Memory B cell (primary cell): Measurements from ENCODE around the gene PI4KA.

Experiments
- ATAC-seq: fragments of 150-1000 bp; cut with Tn5 transposase; 2 replicates; pipeline ENCODE4 v1.10.0; 2021; ENCODE audit warnings: low read depth, mild to moderate bottlenecking, moderate library complexity
- DNase-seq, 2 donors: peaks; one replicate each; pipeline ENCODE4 v3.0.0; 2022; ENCODE audit warnings: low spot score in 2 of 2
- H3K27ac Mint-ChIP-seq: one replicate; pipeline ENCODE4 v1.8.0; 2022; ENCODE audit warnings: mild to moderate bottlenecking, moderate library complexity, mixed read lengths
- H3K27me3 Mint-ChIP-seq: one replicate; pipeline ENCODE4 v1.8.0; 2022; ENCODE audit warnings: mixed read lengths
- H3K36me3 Mint-ChIP-seq: one replicate; pipeline ENCODE4 v1.8.0; 2022; ENCODE audit warnings: mild to moderate bottlenecking, mixed read lengths
- H3K4me1 Mint-ChIP-seq: one replicate; pipeline ENCODE4 v1.8.0; 2022; ENCODE audit warnings: mixed read lengths
- H3K4me3 Mint-ChIP-seq: one replicate; pipeline ENCODE4 v1.8.0; 2022; ENCODE audit warnings: mild to moderate bottlenecking, moderate library complexity, mixed read lengths
- H3K9me3 Mint-ChIP-seq: one replicate; pipeline ENCODE4 v1.8.0; 2022; ENCODE audit warnings: mixed read lengths

The PI4KA gene

DNA sequence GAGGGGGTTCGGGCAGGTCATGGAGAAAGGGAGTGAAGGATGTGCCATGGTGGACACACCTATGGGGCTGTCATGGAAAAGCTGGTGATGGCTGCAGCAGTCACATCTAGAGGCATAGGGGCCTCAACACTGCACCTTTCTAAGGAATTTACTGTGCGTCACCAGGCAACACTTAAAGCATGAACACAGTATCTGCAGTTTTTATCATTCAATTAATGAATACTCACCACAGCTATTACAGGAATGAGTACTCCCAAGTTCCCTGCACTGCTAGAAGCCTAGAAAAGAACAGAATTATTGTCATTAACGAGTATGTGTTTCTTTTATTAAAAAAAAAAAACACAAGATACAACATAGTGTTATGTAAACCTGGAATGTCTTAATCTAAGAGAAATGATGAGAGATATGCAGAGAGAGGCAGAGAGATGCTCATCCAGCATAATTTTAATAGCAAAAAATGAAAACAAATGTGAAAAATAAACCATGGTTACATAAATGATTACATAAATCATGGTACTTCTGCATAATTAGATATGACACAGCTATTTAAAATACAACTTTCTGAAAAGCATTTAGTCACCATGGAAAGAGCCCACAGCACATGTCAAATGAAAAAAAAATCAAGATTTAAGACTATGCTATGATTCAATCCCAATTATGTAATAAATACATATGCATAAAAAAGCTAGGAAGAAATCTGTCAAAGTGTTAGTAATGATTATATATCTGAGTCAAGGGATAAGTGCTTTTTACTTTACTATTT, 65.5 kb downstream of the PI4KA start:
- Mint-ChIP-seq H3K27ac (peak overlapping the region; percentile 55), H3K27me3 (no peaks in the 10 kb centered on the region)
- DNase-seq = no peak

DNA sequence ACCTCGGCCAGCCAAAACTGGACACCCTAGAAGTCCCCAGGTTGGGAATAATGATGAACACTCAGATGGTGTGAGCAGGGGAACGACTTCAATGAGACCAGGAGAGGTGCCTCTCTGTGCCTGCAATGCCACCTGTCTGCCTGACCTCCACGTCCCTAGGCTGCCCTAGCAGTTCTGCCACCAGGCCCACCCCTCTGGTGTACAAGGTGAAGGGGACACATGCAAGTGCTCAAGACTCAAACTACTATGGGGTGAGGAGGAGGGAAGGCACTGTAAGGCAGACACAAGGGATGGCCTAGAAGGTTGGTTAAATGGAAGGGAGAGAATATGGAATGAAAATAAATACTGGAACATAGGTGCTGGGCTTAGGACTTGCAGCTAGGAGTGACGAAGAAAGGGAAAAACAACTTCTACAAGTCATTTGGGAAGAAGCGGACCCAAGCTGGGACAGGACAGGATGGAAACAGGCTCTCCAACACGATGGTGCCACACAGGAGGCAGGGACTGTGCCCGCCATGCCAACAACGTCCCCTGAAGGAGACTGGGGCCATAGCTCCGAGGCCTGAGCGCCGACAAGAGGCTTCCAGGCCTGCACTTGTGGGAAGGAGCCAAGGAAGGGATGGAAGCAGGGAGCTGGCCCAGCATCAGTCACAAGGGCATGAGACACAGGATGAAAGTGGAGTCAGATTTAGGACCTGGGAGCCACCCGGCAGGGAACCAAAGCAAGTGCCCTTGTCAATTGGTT, 66.2 kb downstream of the PI4KA start:
- H3K27ac Mint-ChIP-seq = no peak overlapping the region
- no peak overlapping the region for H3K4me3 Mint-ChIP-seq
- no peaks in the 10 kb centered on the region for H3K27me3 Mint-ChIP-seq
- no peaks in the 10 kb centered on the region for H3K4me1 Mint-ChIP-seq
- ATAC-seq (no peak), DNase-seq (no peak)
- no peaks in the 10 kb centered on the region for H3K9me3 Mint-ChIP-seq
- peaks cover 38% of the 10 kb centered on the region for H3K36me3 Mint-ChIP-seq

More for the DNA sequence above, 65.5 kb downstream of the PI4KA start:
- Mint-ChIP-seq H3K4me3 (no peak overlapping the region), H3K9me3 (no peaks in the 10 kb centered on the region), H3K36me3 (peaks cover 42% of the 10 kb centered on the region), H3K4me1 (no peaks in the 10 kb centered on the region)
- no peak for ATAC-seq

DNA sequence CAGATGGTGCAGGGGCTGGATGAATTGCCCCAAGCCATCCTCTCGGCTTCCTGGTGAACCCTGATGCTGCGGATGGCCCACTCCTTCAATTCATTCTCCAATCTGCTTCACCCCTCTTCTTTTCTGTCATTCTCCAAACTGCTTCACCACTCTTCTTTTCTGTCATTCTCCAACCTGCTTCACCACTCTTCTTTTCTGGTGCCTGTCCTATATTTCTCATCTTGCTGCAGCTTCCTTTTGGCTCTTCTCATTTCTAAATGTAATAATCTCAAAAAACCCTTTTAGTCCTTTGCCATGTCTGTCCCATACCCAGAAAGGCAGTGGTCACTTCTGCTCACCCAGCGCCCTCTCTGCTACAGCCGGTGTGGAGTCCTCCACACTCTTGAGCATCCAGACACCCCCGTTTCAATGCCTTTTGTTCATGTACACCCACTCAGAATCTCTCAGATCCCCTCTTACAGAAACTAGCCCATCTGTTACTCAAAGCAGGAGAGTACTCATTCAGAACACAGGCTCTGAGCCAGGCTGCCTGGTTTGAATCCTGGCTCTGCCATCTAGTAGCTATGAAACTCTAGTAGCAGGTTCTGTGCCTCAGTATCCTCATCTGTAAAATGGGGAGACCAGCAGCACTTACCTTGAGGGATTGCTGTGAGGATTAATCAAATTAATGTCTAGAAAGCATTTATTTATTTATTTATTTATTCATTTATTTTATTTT, 69.8 kb downstream of the PI4KA start:
- Mint-ChIP-seq H3K27me3 (no peaks in the 10 kb centered on the region), H3K4me3 (no peak overlapping the region), H3K27ac (peak overlapping the region; percentile 8), H3K9me3 (no peaks in the 10 kb centered on the region), H3K4me1 (peaks cover 6% of the 10 kb centered on the region), H3K36me3 (peaks cover 27% of the 10 kb centered on the region)
- no peak for DNase-seq
- no peak for ATAC-seq

DNA sequence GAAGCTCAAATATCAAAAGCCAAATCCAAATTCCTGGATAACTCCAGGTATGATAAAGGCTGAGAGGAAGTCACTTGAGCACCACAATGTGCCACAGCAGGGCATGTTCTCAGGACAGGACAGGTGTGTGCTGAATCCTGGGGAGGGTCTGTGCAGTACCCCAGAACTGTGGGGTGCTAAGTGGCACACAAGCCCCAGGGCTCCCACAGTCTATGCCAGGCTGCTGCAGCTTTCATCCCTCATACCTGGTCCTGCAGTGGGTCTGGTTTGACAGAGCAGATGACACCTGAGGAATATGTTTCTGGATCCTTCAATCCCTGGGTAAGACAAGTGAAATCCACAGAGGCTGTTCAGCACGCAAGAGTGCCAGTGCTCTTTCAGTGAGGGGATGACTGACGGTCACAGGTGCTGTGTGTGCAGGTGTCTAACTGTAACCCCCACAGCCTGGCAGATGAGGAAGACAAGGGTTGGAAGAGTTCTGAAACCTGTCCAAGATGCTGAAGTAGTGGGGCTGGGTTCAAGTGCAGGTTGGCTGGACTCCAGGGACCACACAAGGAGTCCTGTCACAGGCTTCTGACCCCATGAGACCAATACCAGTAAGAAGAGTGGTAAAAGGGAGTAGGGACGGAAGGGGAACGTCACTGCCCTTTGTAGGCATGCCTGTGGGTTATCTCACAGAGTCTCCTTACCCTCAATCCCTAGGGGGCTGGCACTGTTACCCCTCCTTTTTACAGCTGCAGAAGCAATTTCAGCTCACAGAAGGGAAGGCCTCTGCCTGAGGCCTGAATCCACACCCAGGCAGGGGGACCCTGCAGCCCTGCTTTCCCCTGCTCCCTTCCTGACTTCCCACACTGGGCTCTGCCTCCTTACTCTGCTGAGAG, 70.6 kb downstream of the PI4KA start:
- Mint-ChIP-seq H3K27me3 (no peaks in the 10 kb centered on the region), H3K27ac (peak overlapping the region; percentile 8), H3K36me3 (peaks cover 25% of the 10 kb centered on the region), H3K4me3 (no peak overlapping the region), H3K4me1 (peaks cover 7% of the 10 kb centered on the region), H3K9me3 (no peaks in the 10 kb centered on the region)
- ATAC-seq (no peak), DNase-seq (no peak)

DNA sequence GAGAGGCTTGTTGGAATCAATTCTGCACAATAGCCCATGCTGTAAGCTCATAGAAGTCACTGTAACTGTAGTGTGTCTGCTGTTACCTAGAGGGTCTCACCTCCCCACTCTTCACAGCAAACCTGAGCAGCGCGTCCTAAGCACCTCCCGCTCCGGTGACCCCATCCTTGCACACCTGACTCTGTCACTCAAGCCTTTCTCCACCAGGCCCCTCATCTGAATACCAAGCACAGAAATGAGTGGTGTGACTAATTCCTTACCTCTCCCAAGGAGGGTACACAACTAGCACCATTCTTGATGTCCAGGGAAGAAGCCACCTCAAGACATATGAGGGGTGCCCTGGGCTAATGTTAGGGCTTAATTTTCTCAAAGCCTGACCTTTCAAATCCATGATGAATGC, 71.4 kb downstream of the PI4KA start:
- Mint-ChIP-seq H3K4me3 (no peak overlapping the region), H3K36me3 (peaks cover 20% of the 10 kb centered on the region), H3K27me3 (no peaks in the 10 kb centered on the region), H3K9me3 (no peaks in the 10 kb centered on the region), H3K27ac (no peak overlapping the region), H3K4me1 (peaks cover 7% of the 10 kb centered on the region)
- ATAC-seq = no peak
- no peak for DNase-seq

DNA sequence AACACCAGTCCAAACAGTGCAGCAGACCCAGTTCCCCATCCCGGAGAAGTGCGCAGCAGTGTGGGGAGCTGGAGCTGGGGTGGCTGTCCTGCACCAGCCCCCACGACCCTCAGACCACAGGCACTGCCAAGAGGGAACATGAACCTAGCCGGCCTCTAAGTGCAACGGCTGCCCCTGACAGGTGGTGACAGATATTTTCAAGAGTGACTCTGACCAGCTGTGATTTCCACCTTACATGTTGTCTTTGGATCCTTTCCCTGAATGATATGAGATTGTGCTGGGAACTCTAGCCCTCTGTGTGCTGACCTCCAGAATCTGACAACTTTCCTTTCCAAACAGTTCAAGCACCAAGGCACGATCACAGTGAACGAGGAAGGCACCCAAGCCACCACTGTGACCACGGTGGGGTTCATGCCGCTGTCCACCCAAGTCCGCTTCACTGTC, 72.1 kb downstream of the PI4KA start:
- no peaks in the 10 kb centered on the region for H3K27me3 Mint-ChIP-seq
- no peak for ATAC-seq
- H3K9me3 Mint-ChIP-seq = no peaks in the 10 kb centered on the region
- no peak for DNase-seq
- no peak overlapping the region for H3K27ac Mint-ChIP-seq
- no peak overlapping the region for H3K4me3 Mint-ChIP-seq
- H3K4me1 Mint-ChIP-seq = peaks cover 7% of the 10 kb centered on the region
- H3K36me3 Mint-ChIP-seq = peaks cover 18% of the 10 kb centered on the region

DNA sequence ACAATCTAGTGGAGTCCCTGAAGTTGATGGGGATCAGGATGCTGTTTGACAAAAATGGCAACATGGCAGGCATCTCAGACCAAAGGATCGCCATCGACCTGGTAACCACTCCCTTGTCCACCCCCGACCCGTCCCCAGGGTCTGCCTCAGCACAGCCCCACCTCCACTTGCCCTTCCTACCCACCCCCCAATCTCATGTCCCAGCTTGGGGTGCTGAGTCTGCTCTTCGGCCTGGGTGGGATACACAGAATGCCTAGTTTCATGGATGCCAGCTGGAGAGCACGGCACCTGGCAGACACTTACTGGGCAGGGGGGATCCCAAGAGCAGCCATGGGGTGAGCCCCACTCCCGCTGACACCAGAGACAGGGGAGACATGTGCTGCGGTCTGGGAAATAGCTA, 72.6 kb downstream of the PI4KA start:
- Mint-ChIP-seq H3K4me3 (no peak overlapping the region), H3K9me3 (no peaks in the 10 kb centered on the region), H3K27me3 (no peaks in the 10 kb centered on the region), H3K27ac (peak overlapping the region; percentile 47), H3K36me3 (peaks cover 16% of the 10 kb centered on the region), H3K4me1 (peaks cover 7% of the 10 kb centered on the region)
- ATAC-seq (no peak), DNase-seq (no peak)

DNA sequence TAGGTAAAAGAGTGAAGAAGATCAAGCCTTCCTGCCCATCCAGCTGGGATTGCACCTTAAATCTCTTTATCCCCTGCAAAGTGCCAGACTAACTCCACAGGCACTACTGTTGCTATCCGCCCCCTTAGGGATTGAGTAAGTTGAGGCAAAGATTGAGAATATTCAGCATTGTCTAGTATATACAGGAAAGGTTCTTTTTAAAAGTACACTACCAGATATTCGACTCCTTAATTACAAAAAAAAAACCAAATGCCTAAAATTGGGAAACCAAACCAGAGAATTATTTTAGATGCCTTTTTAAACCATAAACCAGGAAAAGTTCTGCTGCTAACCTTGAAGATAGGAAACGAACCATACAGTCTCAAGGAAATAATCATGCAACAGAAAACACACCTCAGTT, 73.2 kb downstream of the PI4KA start:
- ATAC-seq = no peak
- Mint-ChIP-seq H3K4me1 (peaks cover 7% of the 10 kb centered on the region), H3K27ac (peak overlapping the region; percentile 14), H3K9me3 (no peaks in the 10 kb centered on the region), H3K36me3 (peaks cover 11% of the 10 kb centered on the region), H3K27me3 (no peaks in the 10 kb centered on the region), H3K4me3 (no peak overlapping the region)
- DNase-seq = no peak

DNA sequence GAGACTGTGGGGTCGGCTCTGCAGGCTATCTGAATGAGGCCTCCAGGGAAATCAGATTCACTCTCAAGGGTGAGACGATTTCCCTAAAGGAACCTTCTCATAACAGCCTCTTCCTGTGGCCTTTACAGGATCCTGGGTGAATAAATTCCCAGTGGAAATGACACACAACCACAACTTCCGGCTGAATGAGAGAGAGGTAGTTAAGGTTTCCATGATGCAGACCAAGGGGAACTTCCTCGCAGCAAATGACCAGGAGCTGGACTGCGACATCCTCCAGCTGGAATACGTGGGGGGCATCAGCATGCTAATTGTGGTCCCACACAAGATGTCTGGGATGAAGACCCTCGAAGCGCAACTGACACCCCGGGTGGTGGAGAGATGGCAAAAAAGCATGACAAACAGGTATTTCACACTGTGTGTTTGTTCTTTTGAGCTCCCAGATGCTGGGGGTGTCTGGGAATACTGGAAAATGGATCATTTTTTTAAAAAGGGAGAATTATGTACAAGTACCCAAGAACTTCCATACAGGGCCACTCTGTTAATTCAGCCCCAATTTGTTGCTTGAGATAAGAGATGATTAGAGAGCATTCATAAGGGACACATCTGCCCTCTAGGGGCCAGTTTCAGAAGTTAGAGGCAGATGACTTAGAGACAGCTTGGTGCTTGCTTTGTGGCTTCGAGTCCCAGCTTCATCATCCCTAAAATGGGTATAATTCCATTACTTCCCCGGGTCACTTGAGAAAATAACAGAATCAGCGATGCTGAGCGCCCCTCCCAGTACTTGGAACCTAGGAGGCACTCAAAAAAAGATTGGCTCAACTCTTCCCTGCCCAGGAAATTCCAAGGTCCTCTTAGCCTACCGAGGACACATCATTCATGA, 74.5 kb downstream of the PI4KA start:
- ATAC-seq = peak; percentile 92
- Mint-ChIP-seq H3K27me3 (no peaks in the 10 kb centered on the region), H3K4me1 (peaks cover 7% of the 10 kb centered on the region), H3K9me3 (no peaks in the 10 kb centered on the region), H3K27ac (peak overlapping the region; percentile 14), H3K36me3 (peaks cover 15% of the 10 kb centered on the region), H3K4me3 (no peak overlapping the region)
- DNase-seq = peak; percentile 37 to 43

DNA sequence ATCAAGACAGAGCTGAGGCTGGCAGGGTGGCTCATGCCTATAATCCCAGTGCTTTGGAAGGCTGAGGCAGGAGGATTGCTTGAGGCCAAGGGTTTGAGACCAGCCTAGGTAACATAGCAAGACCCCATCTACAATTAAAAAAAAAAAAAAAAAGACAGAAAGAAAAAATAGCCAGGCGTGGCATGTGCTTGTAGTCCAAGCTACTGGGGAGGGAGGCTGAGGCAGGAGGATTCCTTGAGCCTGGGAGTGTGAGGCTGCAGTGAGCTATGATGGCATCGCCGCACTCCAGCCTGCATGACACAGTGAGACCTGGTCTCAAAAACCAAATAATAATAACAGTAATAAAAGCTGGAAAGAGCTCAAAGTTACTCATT, 75.3 kb downstream of the PI4KA start:
- no peak overlapping the region for H3K27ac Mint-ChIP-seq
- ATAC-seq = no peak
- H3K9me3 Mint-ChIP-seq = no peaks in the 10 kb centered on the region
- H3K36me3 Mint-ChIP-seq = peaks cover 15% of the 10 kb centered on the region
- no peaks in the 10 kb centered on the region for H3K27me3 Mint-ChIP-seq
- H3K4me1 Mint-ChIP-seq = peaks cover 7% of the 10 kb centered on the region
- no peak for DNase-seq
- no peak overlapping the region for H3K4me3 Mint-ChIP-seq

DNA sequence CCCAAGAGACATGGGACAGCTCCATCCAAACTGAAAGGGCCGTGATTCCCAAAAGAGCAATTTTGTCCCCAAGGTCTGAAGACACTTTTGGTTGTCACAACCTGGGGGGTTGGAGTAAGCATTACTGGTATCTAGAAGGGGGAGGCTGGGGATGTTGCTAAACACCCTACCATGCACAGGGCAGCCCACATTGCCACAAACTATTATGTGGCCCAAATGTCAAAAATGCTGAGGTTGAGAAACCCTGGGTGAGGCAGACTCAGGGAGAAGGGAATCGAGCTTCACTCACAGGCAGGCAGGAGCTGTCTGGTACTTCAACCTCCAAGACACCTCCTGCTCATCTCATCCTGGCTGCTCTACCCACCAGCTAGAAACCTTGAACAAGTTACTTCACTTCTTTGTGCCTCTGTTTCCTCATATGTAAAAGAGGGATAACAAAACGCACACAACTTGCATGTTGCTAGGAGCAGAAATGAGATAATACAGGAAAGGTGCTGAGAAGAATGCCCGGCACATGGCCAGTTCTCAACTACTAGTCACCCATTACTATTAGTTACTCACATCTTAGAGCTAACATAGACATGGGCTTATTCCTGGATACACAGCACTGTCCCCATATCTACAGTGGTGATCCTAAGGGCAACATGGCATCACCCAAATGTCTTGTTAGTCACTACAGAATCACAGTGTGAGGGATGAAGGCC, 75.9 kb downstream of the PI4KA start:
- peaks cover 15% of the 10 kb centered on the region for H3K36me3 Mint-ChIP-seq
- no peak overlapping the region for H3K4me3 Mint-ChIP-seq
- H3K27me3 Mint-ChIP-seq = no peaks in the 10 kb centered on the region
- no peaks in the 10 kb centered on the region for H3K9me3 Mint-ChIP-seq
- H3K27ac Mint-ChIP-seq = no peak overlapping the region
- no peak for DNase-seq
- peaks cover 7% of the 10 kb centered on the region for H3K4me1 Mint-ChIP-seq
- no peak for ATAC-seq

DNA sequence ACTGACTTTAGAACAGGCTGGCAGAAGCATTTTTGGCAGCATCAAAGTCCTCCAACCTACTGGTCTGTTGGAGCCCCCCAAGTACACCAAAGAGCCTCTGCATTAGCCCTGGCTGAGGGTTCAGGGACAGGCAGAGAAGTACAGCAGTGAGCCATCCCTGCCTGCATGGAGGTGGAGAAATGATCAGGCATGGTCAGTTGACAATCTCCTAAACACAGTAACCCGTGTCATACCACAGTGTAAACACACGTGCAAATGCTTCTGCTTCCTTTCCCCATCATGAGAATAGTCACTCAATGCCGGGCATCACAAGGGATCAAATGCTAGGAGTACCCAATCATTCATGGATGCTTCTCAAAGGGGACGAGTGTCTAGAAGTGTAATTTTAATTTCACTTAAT, 76.5 kb downstream of the PI4KA start:
- ATAC-seq (no peak), DNase-seq (no peak)
- Mint-ChIP-seq H3K27me3 (no peaks in the 10 kb centered on the region), H3K27ac (no peak overlapping the region), H3K4me3 (no peak overlapping the region), H3K9me3 (no peaks in the 10 kb centered on the region), H3K36me3 (peaks cover 12% of the 10 kb centered on the region), H3K4me1 (peaks cover 7% of the 10 kb centered on the region)
